Gastroesophageal sphincter (tissue), 3 donors: ENCODE results near the gene SCN1A.

Experiments
- POLR2A ChIP-seq, 2 donors: fragments of 450-650 bp; IDR thresholded peaks; one replicate each; pipeline ENCODE4 v1.6.1; 2017; ENCODE audit warnings: antibody characterized with exemption in 2 of 2, mild to moderate bottlenecking in 2 of 2, moderate library complexity in 1 of 2
- TF ChIP-seq, protein P1 (sequence below), 4 experiments: fragments of 200-600 bp in 2 of 4; fragments of 450-650 bp in 2 of 4; sonication (generic) in 1 of 4; IDR thresholded peaks; one replicate each; pipeline ENCODE4 v1.5.1; 2017 to 2019; ENCODE audit warnings: antibody characterized with exemption in 4 of 4, mild to moderate bottlenecking in 2 of 4, moderate library complexity in 2 of 4

DNA sequence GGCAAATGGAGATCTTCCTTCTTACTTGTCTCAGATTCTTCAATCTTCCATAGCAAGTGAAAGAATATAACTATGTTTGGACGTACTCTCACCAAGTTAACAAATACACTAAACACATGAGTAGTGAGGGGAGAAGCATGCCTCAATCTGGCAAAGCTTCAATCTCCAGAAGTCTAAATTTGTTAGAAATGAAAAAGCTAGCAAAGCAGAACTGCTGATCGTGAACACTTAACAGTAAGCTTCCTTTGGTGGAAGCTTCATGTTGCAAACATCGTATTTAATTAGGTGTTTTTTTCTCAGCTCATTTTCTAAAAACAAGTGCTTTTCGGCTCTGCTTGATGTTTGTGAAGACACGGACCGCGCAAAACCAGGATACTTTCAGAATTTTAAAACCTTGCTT lies 12.7 kb upstream of the SCN1A start:
- TF ChIP-seq, protein P1, sequence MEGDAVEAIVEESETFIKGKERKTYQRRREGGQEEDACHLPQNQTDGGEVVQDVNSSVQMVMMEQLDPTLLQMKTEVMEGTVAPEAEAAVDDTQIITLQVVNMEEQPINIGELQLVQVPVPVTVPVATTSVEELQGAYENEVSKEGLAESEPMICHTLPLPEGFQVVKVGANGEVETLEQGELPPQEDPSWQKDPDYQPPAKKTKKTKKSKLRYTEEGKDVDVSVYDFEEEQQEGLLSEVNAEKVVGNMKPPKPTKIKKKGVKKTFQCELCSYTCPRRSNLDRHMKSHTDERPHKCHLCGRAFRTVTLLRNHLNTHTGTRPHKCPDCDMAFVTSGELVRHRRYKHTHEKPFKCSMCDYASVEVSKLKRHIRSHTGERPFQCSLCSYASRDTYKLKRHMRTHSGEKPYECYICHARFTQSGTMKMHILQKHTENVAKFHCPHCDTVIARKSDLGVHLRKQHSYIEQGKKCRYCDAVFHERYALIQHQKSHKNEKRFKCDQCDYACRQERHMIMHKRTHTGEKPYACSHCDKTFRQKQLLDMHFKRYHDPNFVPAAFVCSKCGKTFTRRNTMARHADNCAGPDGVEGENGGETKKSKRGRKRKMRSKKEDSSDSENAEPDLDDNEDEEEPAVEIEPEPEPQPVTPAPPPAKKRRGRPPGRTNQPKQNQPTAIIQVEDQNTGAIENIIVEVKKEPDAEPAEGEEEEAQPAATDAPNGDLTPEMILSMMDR (IDR thresholded peaks at IDR 0.05) = no peak
- TF ChIP-seq POLR2A (IDR thresholded peaks at IDR 0.05) = no peak
